OCI-LY3 (cell line): ENCODE data around the gene ITM2C.

Experiments
- H2AFZ ChIP-seq: fragments of 200-600, 300-600 bp; shearing (Covaris generic); 2 replicates; pipeline ENCODE4 v1.6.0; 2014; ENCODE audit warnings: antibody characterized with exemption, low read depth, low read length
- H3K27ac ChIP-seq: fragments of 200-600, 300-600 bp; sonication (generic); 2 replicates; pipeline ENCODE4 v1.5.1; 2014; ENCODE audit warnings: mild to moderate bottlenecking, low read length, moderate library complexity, mixed read lengths
- H3K27me3 ChIP-seq: fragments of 200-600, 300-600 bp; sonication (generic); 2 replicates; pipeline ENCODE4 v1.6.1; 2014; ENCODE audit warnings: low read depth, low read length, mixed read lengths
- H3K36me3 ChIP-seq: fragments of 200-600, 300-600 bp; sonication (generic); replicated peaks from 2 replicates; pipeline ENCODE3; 2014; ENCODE audit warnings: low read depth, low read length, mixed read lengths
- H3K4me1 ChIP-seq: fragments of 300-600, 200-600 bp; sonication (generic); 2 replicates; pipeline ENCODE4 v1.6.1; 2014; ENCODE audit warnings: low read length, mixed read lengths
- H3K4me2 ChIP-seq: fragments of 200-600, 300-600 bp; sonication (generic); 2 replicates; pipeline ENCODE4 v1.6.1; 2014; ENCODE audit warnings: low read length, mixed read lengths
- H3K4me3 ChIP-seq: fragments of 300-600, 200-600 bp; sonication (generic); 2 replicates; pipeline ENCODE4 v1.5.1; 2014; ENCODE audit warnings: antibody characterized with exemption, mild to moderate bottlenecking, low read length, moderate library complexity
- H3K79me2 ChIP-seq: fragments of 300-600, 200-600 bp; shearing (Covaris generic); 2 replicates; pipeline ENCODE4 v1.6.1; 2014; ENCODE audit warnings: mild to moderate bottlenecking, low read length, mixed read lengths
- H3K9ac ChIP-seq: fragments of 300-600, 200-600 bp; shearing (Covaris generic); 2 replicates; pipeline ENCODE4 v1.6.0; 2014; ENCODE audit warnings: mild to moderate bottlenecking, low read length, moderate library complexity
- H3K9me3 ChIP-seq: fragments of 200-600, 300-600 bp; shearing (Covaris generic); 2 replicates; pipeline ENCODE4 v1.6.1; 2014; ENCODE audit warnings: low read length, mixed read lengths; ENCODE audit not compliant: insufficient read depth
- H4K20me1 ChIP-seq: fragments of 200-600, 300-600 bp; sonication (generic); 2 replicates; pipeline ENCODE4 v1.6.1; 2016; ENCODE audit warnings: low read length, mixed read lengths; ENCODE audit not compliant: insufficient read depth
- CTCF ChIP-seq: fragments of 200-600, 300-600 bp; sonication (generic); IDR thresholded peaks from 2 replicates; pipeline ENCODE4 v1.5.1; 2014; ENCODE audit warnings: antibody characterized with exemption, low read length, low read depth
- EZH2phosphoT487 ChIP-seq: fragments of 200-600 bp; shearing (Covaris generic); IDR thresholded peaks from 2 replicates; pipeline ENCODE4 v1.6.1; 2018; ENCODE audit warnings: antibody characterized with exemption, mixed run types, low read depth

Gene ITM2C

GRCh38 chr2:230850358-230850658, 14.4 kb upstream of the ITM2C start:
- no peaks in the 10 kb centered on the region for H3K36me3 ChIP-seq
- peak overlapping the region; percentile 51 for H3K4me2 ChIP-seq
- H3K9ac ChIP-seq: no peak overlapping the region
- H3K27me3 ChIP-seq: no peaks in the 10 kb centered on the region; the same call in 1 of the 2 replicates
- H3K4me1 ChIP-seq: peaks cover 15% of the 10 kb centered on the region
- H4K20me1 ChIP-seq: no peaks in the 10 kb centered on the region
- no peaks in the 10 kb centered on the region for H3K9me3 ChIP-seq
- TF ChIP-seq EZH2phosphoT487 (no peak), CTCF (no peak; the same call in 1 of the 2 replicates)
- H3K4me3 ChIP-seq: peak overlapping the region; percentile 21; the same call in 1 of the 2 replicates
- 0 out of 2 replicates have a peak overlapping the region, but pooled peaks have one; percentile 21 for H2AFZ ChIP-seq
- no peak overlapping the region for H3K27ac ChIP-seq
- H3K79me2 ChIP-seq: no peaks in the 10 kb centered on the region

GRCh38 chr2:230852113-230852512, 12.6 kb upstream of the ITM2C start:
- Histone ChIP-seq H4K20me1 (no peaks in the 10 kb centered on the region), H3K27me3 (no peaks in the 10 kb centered on the region; the same call in 1 of the 2 replicates), H3K9ac (no peak overlapping the region), H3K36me3 (no peaks in the 10 kb centered on the region), H3K4me1 (peaks cover 15% of the 10 kb centered on the region), H3K9me3 (no peaks in the 10 kb centered on the region), H3K27ac (no peak overlapping the region), H3K4me2 (no peak overlapping the region), H2AFZ (no peak overlapping the region), H3K79me2 (no peaks in the 10 kb centered on the region), H3K4me3 (no peak overlapping the region)
- TF ChIP-seq EZH2phosphoT487 (no peak), CTCF (no peak)

- Histone ChIP-seq H3K9ac (no peak overlapping the region), H2AFZ (peak overlapping the region; percentile 36; the same call in 1 of the 2 replicates), H3K4me1 (peaks cover 39% of the 10 kb centered on the region), H3K4me3 (peak overlapping the region; percentile 46), H3K4me2 (peak overlapping the region; percentile 64), H3K27me3 (0 out of 2 replicates have a peak, but pooled peaks cover 3% of the 10 kb centered on the region), H4K20me1 (peaks cover 7% of the 10 kb centered on the region; the same call in 1 of the 2 replicates), H3K27ac (no peak overlapping the region), H3K9me3 (no peaks in the 10 kb centered on the region), H3K79me2 (peaks cover 31% of the 10 kb centered on the region), H3K36me3 (peaks cover 14% of the 10 kb centered on the region)
- no peak for TF ChIP-seq CTCF
Observed at GRCh38 chr2:230861552-230862255, 3.0 kb upstream of the ITM2C start.

- Histone ChIP-seq H3K4me3 (peak overlapping the region; percentile 46; the same call in 1 of the 2 replicates), H3K4me1 (peaks cover 45% of the 10 kb centered on the region), H4K20me1 (peaks cover 12% of the 10 kb centered on the region; the same call in 1 of the 2 replicates), H3K9me3 (no peaks in the 10 kb centered on the region), H3K27ac (no peak overlapping the region), H3K36me3 (peaks cover 16% of the 10 kb centered on the region), H3K4me2 (peak overlapping the region; percentile 64), H3K9ac (no peak overlapping the region), H3K27me3 (0 out of 2 replicates have a peak, but pooled peaks cover 3% of the 10 kb centered on the region), H3K79me2 (peaks cover 37% of the 10 kb centered on the region), H2AFZ (no peak overlapping the region)
- TF ChIP-seq CTCF (no peak), EZH2phosphoT487 (no peak)
Observed at GRCh38 chr2:230862292-230862691, 2.5 kb upstream of the ITM2C start.
